ENCODE measurements around the gene FOXK2.

GRCh38 chr17:82645516-82645915, 126.0 kb downstream of the FOXK2 start:
- TF ChIP-seq CTCF (conservative IDR thresholded peaks at IDR 0.05; ENCODE audit: low read length), result no peak
- no peak for TF ChIP-seq EZH2phosphoT487 (IDR thresholded peaks at IDR 0.05; ENCODE audit: borderline replicate concordance, low read depth, low read length)
